ENCODE results near the gene SERPING1.

DNA sequence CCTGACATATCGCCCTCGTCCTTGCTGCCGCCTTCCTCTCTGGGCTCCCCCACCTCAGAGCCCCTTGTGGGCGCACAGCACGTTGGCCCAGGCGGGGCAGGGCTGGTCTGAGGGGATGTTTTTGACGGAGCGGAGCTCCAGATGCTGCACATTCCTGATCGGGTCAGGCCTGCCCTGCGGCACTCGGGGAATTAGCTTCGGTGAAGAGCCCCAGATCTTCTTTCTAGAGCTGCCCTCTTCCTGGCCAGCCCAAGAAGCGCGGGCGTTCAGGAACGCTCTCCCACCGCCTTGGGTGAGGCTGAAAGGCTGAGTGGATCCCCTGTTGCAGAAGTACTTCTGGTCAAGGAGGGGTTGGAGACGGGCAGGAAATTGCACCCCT lies 40.1 kb downstream of the SERPING1 start:
- TF ChIP-seq, protein P1, sequence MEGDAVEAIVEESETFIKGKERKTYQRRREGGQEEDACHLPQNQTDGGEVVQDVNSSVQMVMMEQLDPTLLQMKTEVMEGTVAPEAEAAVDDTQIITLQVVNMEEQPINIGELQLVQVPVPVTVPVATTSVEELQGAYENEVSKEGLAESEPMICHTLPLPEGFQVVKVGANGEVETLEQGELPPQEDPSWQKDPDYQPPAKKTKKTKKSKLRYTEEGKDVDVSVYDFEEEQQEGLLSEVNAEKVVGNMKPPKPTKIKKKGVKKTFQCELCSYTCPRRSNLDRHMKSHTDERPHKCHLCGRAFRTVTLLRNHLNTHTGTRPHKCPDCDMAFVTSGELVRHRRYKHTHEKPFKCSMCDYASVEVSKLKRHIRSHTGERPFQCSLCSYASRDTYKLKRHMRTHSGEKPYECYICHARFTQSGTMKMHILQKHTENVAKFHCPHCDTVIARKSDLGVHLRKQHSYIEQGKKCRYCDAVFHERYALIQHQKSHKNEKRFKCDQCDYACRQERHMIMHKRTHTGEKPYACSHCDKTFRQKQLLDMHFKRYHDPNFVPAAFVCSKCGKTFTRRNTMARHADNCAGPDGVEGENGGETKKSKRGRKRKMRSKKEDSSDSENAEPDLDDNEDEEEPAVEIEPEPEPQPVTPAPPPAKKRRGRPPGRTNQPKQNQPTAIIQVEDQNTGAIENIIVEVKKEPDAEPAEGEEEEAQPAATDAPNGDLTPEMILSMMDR (IDR thresholded peaks at IDR 0.05): no peak
- TF ChIP-seq POLR2A (IDR thresholded peaks at IDR 0.05): no peak

Data from body of pancreas (tissue), 4 donors.